SKM-1 (cell line): ENCODE measurements around the gene EPHA3.

Experiments used
- DNase-seq: peaks from one replicate; lab custom pipeline; 2025; ENCODE audit not compliant: unreplicated experiment; lab: John Stamatoyannopoulos, UW

The EPHA3 gene

GRCh38 chr3:89144080-89144479 is 36.7 kb downstream of the EPHA3 start:
- no peak for DNase-seq

GRCh38 chr3:89145995-89146394 is 38.6 kb downstream of the EPHA3 start:
- no peak for DNase-seq

GRCh38 chr3:89154416-89154815 is 47.0 kb downstream of the EPHA3 start:
- DNase-seq, result no peak

GRCh38 chr3:89155811-89156210 is 48.4 kb downstream of the EPHA3 start:
- no peak for DNase-seq

GRCh38 chr3:89157575-89157974 is 50.2 kb downstream of the EPHA3 start:
- no peak for DNase-seq

GRCh38 chr3:89159605-89160004 is 52.2 kb downstream of the EPHA3 start:
- DNase-seq, result no peak

- no peak for DNase-seq
Observed at GRCh38 chr3:89164774-89165173, 57.4 kb downstream of the EPHA3 start.

GRCh38 chr3:89165636-89166263 is 58.3 kb downstream of the EPHA3 start:
- DNase-seq, result no peak

GRCh38 chr3:89171687-89172545 is 64.5 kb downstream of the EPHA3 start:
- DNase-seq, result no peak

- no peak for DNase-seq
Observed at GRCh38 chr3:89173546-89173945, 66.1 kb downstream of the EPHA3 start.

GRCh38 chr3:89179355-89180001 is 72.1 kb downstream of the EPHA3 start:
- DNase-seq, result no peak

GRCh38 chr3:89180334-89180733 is 72.9 kb downstream of the EPHA3 start:
- no peak for DNase-seq

GRCh38 chr3:89182056-89182455 is 74.6 kb downstream of the EPHA3 start:
- no peak for DNase-seq

- no peak for DNase-seq
Observed at GRCh38 chr3:89184151-89184995, 77.0 kb downstream of the EPHA3 start.

- DNase-seq, result no peak
Observed at GRCh38 chr3:89186456-89186855, 79.0 kb downstream of the EPHA3 start.

- no peak for DNase-seq
Observed at GRCh38 chr3:89198591-89198990, 91.2 kb downstream of the EPHA3 start.

GRCh38 chr3:89212619-89213018 is 105.2 kb downstream of the EPHA3 start:
- no peak for DNase-seq

GRCh38 chr3:89216016-89216739 is 108.8 kb downstream of the EPHA3 start:
- DNase-seq, result no peak

- no peak for DNase-seq
Observed at GRCh38 chr3:89217148-89217685, 109.8 kb downstream of the EPHA3 start.

- DNase-seq, result no peak
Observed at GRCh38 chr3:89221924-89222323, 114.5 kb downstream of the EPHA3 start.
